HG02938 (cell line): ENCODE data around the gene CPNE1.
"Not testable (repeated sequence)": the region's sequence is repeated elsewhere in the genome, so short reads cannot be mapped to it uniquely, and the experiment has no call there.

Experiments used
- ATAC-seq: cut with Tn5 transposase; IDR thresholded peaks from one replicate; pipeline ENCODE4 v1.9.1; 2021; ENCODE audit warnings: mild to moderate bottlenecking, moderate library complexity; ENCODE audit not compliant: unreplicated experiment

The CPNE1 gene

DNA sequence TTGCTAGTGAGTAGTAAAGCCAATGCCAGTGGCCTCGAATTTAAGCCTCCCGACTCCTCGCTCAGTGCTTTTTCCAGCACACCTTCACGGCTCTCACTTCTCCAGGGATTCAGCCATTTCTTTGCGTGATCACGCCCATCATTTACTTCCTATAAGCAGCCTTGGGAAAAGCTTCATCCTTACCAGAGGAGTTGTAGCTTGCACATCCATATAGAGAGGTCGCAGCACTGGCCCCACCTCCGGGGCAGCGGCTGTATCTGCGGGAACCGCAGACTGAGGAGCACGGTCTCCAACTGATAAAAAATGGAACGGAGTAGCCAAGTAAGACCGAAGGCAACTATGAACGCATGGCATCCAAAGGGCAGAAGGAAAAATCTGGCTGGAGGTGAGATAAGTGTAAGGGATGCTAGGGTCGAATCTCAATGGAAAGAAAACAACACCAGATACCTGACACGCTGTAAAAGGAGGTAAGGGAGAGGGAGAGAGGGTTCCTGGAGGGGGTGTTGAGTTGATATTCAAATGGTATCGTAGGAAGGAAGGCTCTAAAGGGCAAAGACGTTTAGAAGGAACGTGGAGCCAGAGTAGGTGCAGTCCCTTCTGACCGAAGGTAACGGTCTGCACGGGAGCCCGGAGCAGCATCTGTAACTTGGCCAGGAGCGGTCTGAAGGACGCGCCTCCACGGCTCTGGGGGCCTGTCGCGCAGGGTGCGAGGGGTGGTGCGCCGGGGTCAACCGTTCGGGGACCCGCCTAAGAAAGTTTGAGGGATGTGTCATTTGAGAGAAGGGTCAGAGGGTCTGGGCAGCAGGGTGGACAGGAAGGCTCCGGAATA is 33.8 kb upstream of the CPNE1 start:
- peak; percentile 31 for ATAC-seq

- no peak for ATAC-seq
Measured at GRCh38 chr20:35697696-35698297, 33.1 kb upstream of the CPNE1 start.

GRCh38 chr20:35695978-35696377 is 31.3 kb upstream of the CPNE1 start:
- no peak for ATAC-seq

- ATAC-seq = no peak
Measured at GRCh38 chr20:35695245-35695749, 30.6 kb upstream of the CPNE1 start.

DNA sequence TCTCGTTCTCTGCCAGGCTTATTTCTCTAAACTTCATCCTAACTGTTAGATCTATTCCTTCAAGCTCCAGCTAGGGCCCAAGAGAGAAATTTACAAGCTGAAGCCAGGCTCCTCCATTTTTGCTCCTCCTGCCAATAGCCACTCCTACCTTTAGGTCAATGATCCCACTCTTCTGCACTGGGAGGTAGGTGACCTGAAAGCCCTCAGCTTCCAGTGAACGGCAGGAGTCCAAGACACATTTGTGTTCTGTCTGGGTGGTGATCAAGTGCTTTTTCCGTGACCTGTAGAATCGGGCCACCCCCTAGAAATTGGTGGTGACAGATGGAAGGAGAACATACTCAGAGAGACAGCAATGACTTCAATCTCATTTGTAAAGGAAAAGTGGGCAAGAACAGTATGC is 25.6 kb upstream of the CPNE1 start:
- no peak for ATAC-seq

DNA sequence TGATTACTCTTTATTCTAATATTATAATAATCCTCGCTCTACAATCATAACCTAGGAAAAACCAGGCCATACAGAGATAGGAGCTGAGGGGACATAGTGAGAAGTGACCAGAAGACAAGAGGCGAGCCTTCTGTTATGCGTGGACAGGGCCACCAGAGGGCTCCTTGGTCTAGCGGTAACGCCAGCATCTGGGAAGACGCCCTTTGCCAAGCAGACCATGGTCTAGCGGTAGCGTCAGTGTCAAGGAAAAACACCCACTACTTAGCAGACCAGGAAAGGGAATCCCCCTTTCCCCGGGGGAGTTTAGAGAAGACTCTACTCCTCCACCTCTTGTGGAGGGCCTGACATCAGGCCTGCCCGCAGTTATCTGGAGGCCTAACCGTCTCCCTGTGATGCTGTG is 22.2 kb upstream of the CPNE1 start:
- not testable (repeated sequence) for ATAC-seq

- ATAC-seq = not testable (repeated sequence)
Measured at GRCh38 chr20:35685368-35685767, 20.7 kb upstream of the CPNE1 start.

DNA sequence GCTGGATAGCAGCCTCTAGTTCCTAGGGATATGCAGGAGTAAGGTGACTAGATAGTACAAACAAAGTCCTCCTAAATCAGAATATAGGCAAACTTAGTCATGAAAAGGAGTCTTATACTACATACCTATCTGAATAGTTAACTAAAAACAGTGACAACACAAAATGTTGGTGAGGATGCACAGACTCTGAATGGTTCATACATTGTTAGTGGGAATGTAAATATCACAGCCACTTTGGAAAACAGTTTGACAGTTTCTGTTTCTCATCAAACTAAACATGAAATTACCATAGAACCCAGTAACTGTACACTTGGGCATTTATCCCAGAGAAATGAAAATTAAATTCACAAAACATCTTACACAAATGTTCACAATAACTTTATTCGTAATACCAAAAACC is 17.3 kb upstream of the CPNE1 start:
- no peak for ATAC-seq

DNA sequence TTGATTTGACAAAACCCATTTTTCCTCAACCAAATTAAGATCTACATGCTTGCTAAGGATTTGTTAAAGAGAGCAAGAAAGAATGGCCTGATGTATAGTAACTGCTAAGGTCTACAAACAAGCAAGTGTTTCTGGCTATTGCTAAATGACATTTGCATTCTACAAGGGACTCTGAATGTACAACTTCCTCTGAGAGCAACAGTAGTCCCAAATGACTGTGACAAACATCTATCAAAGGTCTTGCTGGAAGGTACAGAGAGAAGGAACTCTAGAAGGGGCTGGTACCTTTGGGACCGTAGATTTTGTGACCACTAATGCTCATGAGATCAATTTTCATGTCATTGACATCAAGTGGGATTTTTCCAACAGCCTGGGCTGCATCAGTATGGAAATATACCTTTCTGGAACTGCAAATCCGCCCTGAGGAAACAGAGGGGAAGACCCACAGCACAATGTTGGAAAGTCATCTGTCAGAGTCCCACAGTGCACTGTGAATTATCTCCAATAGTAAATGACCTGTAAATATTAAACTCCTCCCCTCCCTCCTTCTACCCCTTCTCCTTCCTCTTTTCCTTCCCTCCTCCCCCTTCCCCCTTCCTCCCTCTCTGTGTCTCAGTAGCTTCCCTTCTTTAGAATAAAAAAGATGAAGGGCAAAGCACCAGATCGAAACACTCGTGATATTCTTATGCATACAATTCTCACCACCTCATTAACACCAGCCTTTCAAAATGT is 15.9 kb upstream of the CPNE1 start:
- ATAC-seq = no peak

- ATAC-seq = no peak
Measured at GRCh38 chr20:35674921-35675320, 10.2 kb upstream of the CPNE1 start.

DNA sequence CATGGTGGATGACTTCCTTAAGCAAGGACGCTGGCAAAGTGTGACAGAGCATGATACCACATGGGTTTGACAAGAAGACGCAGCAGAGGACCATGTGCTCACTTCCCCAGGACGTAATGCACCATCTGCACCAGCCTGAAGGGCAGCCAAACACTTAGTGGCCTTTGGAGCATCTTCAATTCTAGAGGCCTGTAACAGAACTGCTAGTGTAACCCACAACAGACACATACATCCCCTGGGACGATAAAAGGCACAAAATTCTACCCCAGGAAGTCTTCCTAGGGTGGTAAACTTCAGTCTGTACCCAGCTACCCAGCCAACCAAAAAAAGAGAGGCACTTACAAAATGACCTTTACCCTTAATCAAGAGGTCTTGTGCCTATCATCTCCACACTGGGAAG is 9.2 kb upstream of the CPNE1 start:
- ATAC-seq = no peak

DNA sequence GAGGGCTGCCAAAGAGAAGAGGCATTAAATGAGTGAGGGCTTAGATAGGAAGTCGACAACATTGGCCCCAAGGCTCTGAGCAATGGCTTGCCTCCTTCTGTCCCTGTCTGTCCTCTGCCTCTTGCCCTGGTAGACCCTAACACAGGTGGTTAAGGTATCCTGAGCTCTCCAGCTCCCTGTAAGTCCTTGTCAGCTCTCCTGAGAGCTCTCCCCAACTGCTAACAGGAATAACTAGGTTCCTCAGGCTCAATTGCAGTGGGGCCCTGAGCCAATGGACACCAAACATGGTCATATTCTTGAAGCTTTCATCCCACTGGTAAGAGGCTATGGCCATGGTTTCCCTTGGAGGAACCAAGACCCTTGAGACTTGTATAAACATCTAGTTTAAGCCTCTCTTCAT is 5.0 kb upstream of the CPNE1 start:
- ATAC-seq = no peak

DNA sequence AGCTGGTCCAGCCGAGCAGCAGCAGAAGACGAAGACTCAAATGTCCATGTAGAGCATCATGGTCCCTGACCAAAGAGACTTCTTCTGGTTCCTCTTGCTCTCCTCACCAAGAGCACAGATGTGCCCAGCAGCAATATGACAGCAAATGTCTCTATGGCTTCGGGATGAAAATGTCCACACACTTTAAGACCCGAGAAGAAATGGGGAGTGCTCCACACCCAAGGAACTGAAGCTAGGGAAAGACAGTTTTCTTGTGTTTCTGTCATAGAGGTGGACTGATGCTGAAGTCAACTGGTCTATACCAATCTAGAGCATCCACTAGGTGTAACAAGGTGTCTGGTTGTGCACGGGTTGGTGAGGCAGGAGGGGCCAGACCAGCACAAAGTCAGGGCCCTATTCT is 4.5 kb upstream of the CPNE1 start:
- no peak for ATAC-seq

DNA sequence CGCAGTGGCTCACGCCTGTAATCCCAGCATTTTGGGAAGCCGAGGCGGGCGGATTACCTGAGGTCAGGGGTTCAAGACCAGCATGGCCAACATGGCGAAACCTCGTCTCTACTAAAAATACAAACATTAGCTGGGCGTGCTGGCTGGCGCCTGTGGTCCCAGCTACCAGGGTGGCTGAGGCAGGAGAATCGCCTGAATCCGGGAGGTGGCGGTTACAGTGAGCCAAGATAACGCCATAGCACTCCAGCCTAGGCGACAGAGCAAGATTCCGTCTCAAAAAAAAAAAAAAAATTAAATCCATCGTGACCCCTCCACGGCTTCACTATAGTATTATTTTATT is 1.2 kb upstream of the CPNE1 start:
- ATAC-seq = no peak

GRCh38 chr20:35663516-35664465 is 909 bp downstream of the CPNE1 start:
- peak; percentile 19 for ATAC-seq

GRCh38 chr20:35662551-35662950 is 2.1 kb downstream of the CPNE1 start:
- ATAC-seq = no peak

- no peak for ATAC-seq
Measured at GRCh38 chr20:35661908-35662307, 2.8 kb downstream of the CPNE1 start.

GRCh38 chr20:35661053-35661452 is 3.6 kb downstream of the CPNE1 start:
- no peak for ATAC-seq

GRCh38 chr20:35660122-35660937 is 4.4 kb downstream of the CPNE1 start:
- no peak for ATAC-seq

GRCh38 chr20:35657271-35657670 is 7.4 kb downstream of the CPNE1 start:
- ATAC-seq = no peak
